ENCODE results near the gene PLBD2.
A peak's percentile ranks its signal among the peaks of the same experiment; 100 is the strongest.

PLBD2 gene

DNA sequence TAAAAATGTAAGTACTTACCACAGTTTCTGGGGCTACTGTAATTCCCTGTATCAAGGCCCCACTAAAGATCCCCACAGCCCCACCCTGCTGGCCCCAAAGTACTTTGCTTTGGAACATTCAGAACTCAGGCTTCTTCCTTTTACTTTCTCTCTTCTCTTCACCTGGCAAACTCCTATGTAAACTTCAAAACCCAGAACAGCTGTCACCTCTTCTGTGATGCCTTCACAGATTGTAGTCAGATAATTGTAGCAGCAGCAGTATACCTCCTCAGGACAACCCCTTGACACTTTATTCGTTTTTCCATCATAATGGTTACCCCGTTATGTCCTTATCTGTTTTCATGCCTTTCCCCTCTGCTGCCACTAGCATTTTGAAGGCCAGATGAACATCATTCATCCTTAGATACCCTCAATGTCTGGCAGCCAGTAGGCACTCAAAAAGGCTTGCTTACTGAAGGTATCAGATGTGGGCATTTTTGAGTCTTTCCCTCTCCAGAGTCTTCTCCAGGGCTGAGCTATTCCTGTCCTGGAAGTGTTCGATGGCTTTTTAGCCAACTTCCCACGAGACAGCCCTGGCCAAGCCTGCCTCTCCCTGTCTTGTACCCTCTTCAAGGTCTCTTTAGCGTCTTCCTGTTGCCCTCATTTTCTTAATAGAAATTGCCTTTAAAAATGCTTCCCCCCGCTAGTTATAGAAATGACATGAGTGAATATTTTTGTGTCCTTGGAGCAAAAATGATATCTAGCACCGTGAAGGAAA lies 7.4 kb downstream of the PLBD2 start:
- Histone ChIP-seq H3K27me3 (ENCODE audit: control insufficient read depth in 3 of 3, insufficient read depth in 3 of 3, low read depth in 1 of 3, low read length in 3 of 3) (no peaks in the 10 kb centered on the region), H3K23ac (ENCODE audit: low read depth, low read length, poor library complexity) (no peak overlapping the region), H4K91ac (ENCODE audit: low read depth, low read length, poor library complexity) (no peak overlapping the region), H3K14ac (ENCODE audit: low read length) (no peak overlapping the region), H2BK15ac (ENCODE audit: low read length) (no peak overlapping the region), H3K36me3 (replicated peaks in 1 of 2; ENCODE audit: control insufficient read depth in 2 of 2, insufficient read depth in 2 of 2, low read length in 2 of 2) (peaks cover 1 to 18% of the 10 kb centered on the region in 2 donors), H2BK120ac (ENCODE audit: low read depth, low read length) (no peak overlapping the region), H2AFZ (ENCODE audit: low read length) (no peak overlapping the region), H2AK5ac (ENCODE audit: low read depth, low read length) (no peak overlapping the region), H2BK12ac (ENCODE audit: low read length) (no peak overlapping the region), H3K4ac (ENCODE audit: low read length) (no peak overlapping the region), H3K9ac (ENCODE audit: low read depth, low read length, poor library complexity) (no peak overlapping the region), H3K4me2 (ENCODE audit: insufficient read depth, low read length, poor library complexity, severe bottlenecking) (no peak overlapping the region), H3K4me3 (ENCODE audit: low read length in 2 of 2) (no peak overlapping the region), H4K8ac (ENCODE audit: low read depth, low read length) (no peak overlapping the region), H3K18ac (ENCODE audit: low read length) (no peak overlapping the region), H3K79me1 (ENCODE audit: low read depth, low read length) (peaks cover 2% of the 10 kb centered on the region), H2BK5ac (ENCODE audit: low read length) (no peak overlapping the region), H3K9me3 (replicated peaks in 1 of 2; ENCODE audit: control insufficient read depth in 2 of 2, insufficient read depth in 1 of 2, low read depth in 1 of 2, low read length in 2 of 2) (no peaks in the 10 kb centered on the region), H3K27ac (replicated peaks; ENCODE audit: low read length) (no peak overlapping the region), H3K4me1 (ENCODE audit: control insufficient read depth in 2 of 2, insufficient read depth in 1 of 2, low read depth in 1 of 2, low read length in 2 of 2) (no peaks in the 10 kb centered on the region)
- no CpG with 5 or more reads among the region's 7 CpGs for WGBS, 2 donors (ENCODE audit: extremely low coverage in 2 of 2, insufficient read length in 2 of 2, insufficient replicate concordance in 1 of 2)
- DNase-seq (ENCODE audit: low spot score), result no peak

DNA sequence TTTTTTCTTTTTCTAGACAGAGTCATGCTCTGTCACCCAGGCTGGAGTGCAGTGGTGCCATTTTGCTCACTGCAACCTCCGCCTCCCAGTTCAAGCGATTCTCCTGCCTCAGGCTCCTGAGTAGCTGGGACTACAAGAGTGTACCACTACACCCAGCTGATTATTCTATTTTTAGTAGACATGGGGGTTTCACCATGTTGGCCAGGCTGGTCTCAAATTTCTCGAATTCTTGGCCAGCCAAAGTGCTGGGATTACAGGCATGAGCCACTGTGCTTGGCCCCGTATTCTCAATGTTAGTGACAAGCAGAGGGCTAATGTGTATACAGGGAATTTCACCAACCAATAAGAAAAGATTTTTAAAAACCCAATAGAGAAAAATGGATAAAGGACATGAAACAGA lies 8.4 kb downstream of the PLBD2 start:
- DNase-seq (ENCODE audit: low spot score), result no peak
- Histone ChIP-seq H3K27me3 (ENCODE audit: control insufficient read depth in 3 of 3, insufficient read depth in 3 of 3, low read depth in 1 of 3, low read length in 3 of 3) (no peaks in the 10 kb centered on the region), H3K79me1 (ENCODE audit: low read depth, low read length) (peaks cover under 1% of the 10 kb centered on the region), H3K4me3 (ENCODE audit: low read length in 2 of 2) (no peak overlapping the region), H3K4me1 (ENCODE audit: control insufficient read depth in 2 of 2, insufficient read depth in 1 of 2, low read depth in 1 of 2, low read length in 2 of 2) (no peaks in the 10 kb centered on the region), H3K9ac (ENCODE audit: low read depth, low read length, poor library complexity) (no peak overlapping the region), H3K4ac (ENCODE audit: low read length) (no peak overlapping the region), H3K9me3 (replicated peaks in 1 of 2; ENCODE audit: control insufficient read depth in 2 of 2, insufficient read depth in 1 of 2, low read depth in 1 of 2, low read length in 2 of 2) (no peaks in the 10 kb centered on the region), H3K23ac (ENCODE audit: low read depth, low read length, poor library complexity) (no peak overlapping the region), H4K91ac (ENCODE audit: low read depth, low read length, poor library complexity) (no peak overlapping the region), H2AK5ac (ENCODE audit: low read depth, low read length) (no peak overlapping the region), H2AFZ (ENCODE audit: low read length) (no peak overlapping the region), H2BK15ac (ENCODE audit: low read length) (no peak overlapping the region), H2BK5ac (ENCODE audit: low read length) (no peak overlapping the region), H3K36me3 (replicated peaks in 1 of 2; ENCODE audit: control insufficient read depth in 2 of 2, insufficient read depth in 2 of 2, low read length in 2 of 2) (peaks cover 3 to 23% of the 10 kb centered on the region in 2 donors), H2BK12ac (ENCODE audit: low read length) (no peak overlapping the region), H2BK120ac (ENCODE audit: low read depth, low read length) (no peak overlapping the region), H3K18ac (ENCODE audit: low read length) (no peak overlapping the region), H4K8ac (ENCODE audit: low read depth, low read length) (no peak overlapping the region), H3K4me2 (ENCODE audit: insufficient read depth, low read length, poor library complexity, severe bottlenecking) (no peak overlapping the region), H3K14ac (ENCODE audit: low read length) (no peak overlapping the region), H3K27ac (replicated peaks; ENCODE audit: low read length) (no peak overlapping the region)
- WGBS, 2 donors (ENCODE audit: extremely low coverage in 2 of 2, insufficient read length in 2 of 2, insufficient replicate concordance in 1 of 2), result no CpG with 5 or more reads among the region's 4 CpGs

DNA sequence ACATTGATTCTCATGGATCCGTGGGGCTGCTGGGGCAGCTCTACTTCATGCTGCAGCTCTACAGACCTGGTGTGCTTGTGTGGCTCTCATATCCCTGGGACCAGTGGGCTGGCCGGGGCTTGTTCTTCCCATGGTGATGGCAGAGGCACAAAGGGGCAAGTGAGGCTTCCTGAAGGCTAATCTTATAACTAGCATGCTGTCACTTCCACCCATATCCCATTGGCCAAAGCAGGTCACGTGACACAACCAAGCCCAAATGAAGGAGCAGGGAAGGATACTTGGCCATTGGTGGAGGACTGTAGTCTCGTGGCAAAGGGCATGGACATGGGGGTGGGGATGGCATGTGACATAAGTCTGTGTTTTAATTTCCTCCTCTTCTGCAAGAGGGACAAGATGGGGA lies 9.9 kb downstream of the PLBD2 start:
- Histone ChIP-seq H3K4ac (ENCODE audit: low read length) (no peak overlapping the region), H2BK12ac (ENCODE audit: low read length) (no peak overlapping the region), H3K27me3 (ENCODE audit: control insufficient read depth in 3 of 3, insufficient read depth in 3 of 3, low read depth in 1 of 3, low read length in 3 of 3) (no peaks in the 10 kb centered on the region), H2AFZ (ENCODE audit: low read length) (no peak overlapping the region), H2BK120ac (ENCODE audit: low read depth, low read length) (no peak overlapping the region), H4K91ac (ENCODE audit: low read depth, low read length, poor library complexity) (no peak overlapping the region), H3K4me1 (ENCODE audit: control insufficient read depth in 2 of 2, insufficient read depth in 1 of 2, low read depth in 1 of 2, low read length in 2 of 2) (no peaks in the 10 kb centered on the region), H3K18ac (ENCODE audit: low read length) (no peak overlapping the region), H2BK5ac (ENCODE audit: low read length) (no peak overlapping the region), H2AK5ac (ENCODE audit: low read depth, low read length) (no peak overlapping the region), H3K79me1 (ENCODE audit: low read depth, low read length) (peaks cover 3% of the 10 kb centered on the region), H3K9ac (ENCODE audit: low read depth, low read length, poor library complexity) (no peak overlapping the region), H3K36me3 (replicated peaks in 1 of 2; ENCODE audit: control insufficient read depth in 2 of 2, insufficient read depth in 2 of 2, low read length in 2 of 2) (peaks cover 5 to 31% of the 10 kb centered on the region in 2 donors), H3K4me2 (ENCODE audit: insufficient read depth, low read length, poor library complexity, severe bottlenecking) (no peak overlapping the region), H3K14ac (ENCODE audit: low read length) (no peak overlapping the region), H4K8ac (ENCODE audit: low read depth, low read length) (no peak overlapping the region), H3K27ac (replicated peaks; ENCODE audit: low read length) (no peak overlapping the region), H3K9me3 (replicated peaks in 1 of 2; ENCODE audit: control insufficient read depth in 2 of 2, insufficient read depth in 1 of 2, low read depth in 1 of 2, low read length in 2 of 2) (no peaks in the 10 kb centered on the region), H2BK15ac (ENCODE audit: low read length) (no peak overlapping the region), H3K4me3 (ENCODE audit: low read length in 2 of 2) (peak overlapping the region in 1 of 2 donors; percentile 66), H3K23ac (ENCODE audit: low read depth, low read length, poor library complexity) (no peak overlapping the region)
- WGBS, 2 donors (ENCODE audit: extremely low coverage in 2 of 2, insufficient read length in 2 of 2, insufficient replicate concordance in 1 of 2), result no CpG with 5 or more reads among the region's 4 CpGs
- no peak for DNase-seq (ENCODE audit: low spot score)

DNA sequence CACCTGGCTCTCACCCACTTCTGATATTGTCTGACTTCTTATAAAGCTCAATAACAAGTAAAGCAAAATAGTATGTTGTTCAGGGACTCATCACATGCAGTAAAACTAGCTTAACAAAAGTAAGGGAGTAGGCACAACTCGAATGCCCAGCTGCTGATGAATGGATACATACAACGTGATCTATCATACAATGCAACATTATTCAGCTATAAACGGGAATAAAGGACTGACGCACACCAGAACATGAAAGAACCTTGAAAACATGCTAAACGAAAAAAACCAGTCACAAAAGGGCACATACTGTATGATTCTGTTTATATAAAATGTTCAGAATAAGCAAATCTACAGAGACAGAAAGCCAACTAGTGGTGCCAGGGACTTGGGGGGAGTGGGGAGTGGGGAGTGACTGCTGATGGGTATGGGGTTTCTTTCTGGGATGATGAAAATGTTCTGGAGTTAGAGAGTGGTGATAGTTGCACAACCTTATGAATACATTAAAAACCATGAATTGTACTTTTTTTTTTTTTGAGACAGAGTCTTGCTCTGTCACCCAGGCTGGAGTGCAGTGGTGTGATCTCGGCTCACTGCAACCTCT lies 11.1 kb downstream of the PLBD2 start:
- Histone ChIP-seq H3K79me1 (ENCODE audit: low read depth, low read length) (peaks cover 3% of the 10 kb centered on the region), H2BK120ac (ENCODE audit: low read depth, low read length) (no peak overlapping the region), H3K4me2 (ENCODE audit: insufficient read depth, low read length, poor library complexity, severe bottlenecking) (no peak overlapping the region), H2BK12ac (ENCODE audit: low read length) (no peak overlapping the region), H3K9me3 (replicated peaks in 1 of 2; ENCODE audit: control insufficient read depth in 2 of 2, insufficient read depth in 1 of 2, low read depth in 1 of 2, low read length in 2 of 2) (peaks cover 0 to 2% of the 10 kb centered on the region in 2 donors), H3K4ac (ENCODE audit: low read length) (no peak overlapping the region), H3K9ac (ENCODE audit: low read depth, low read length, poor library complexity) (no peak overlapping the region), H2BK5ac (ENCODE audit: low read length) (no peak overlapping the region), H3K4me1 (ENCODE audit: control insufficient read depth in 2 of 2, insufficient read depth in 1 of 2, low read depth in 1 of 2, low read length in 2 of 2) (no peaks in the 10 kb centered on the region), H3K27me3 (ENCODE audit: control insufficient read depth in 3 of 3, insufficient read depth in 3 of 3, low read depth in 1 of 3, low read length in 3 of 3) (no peaks in the 10 kb centered on the region), H3K18ac (ENCODE audit: low read length) (no peak overlapping the region), H4K91ac (ENCODE audit: low read depth, low read length, poor library complexity) (no peak overlapping the region), H3K4me3 (ENCODE audit: low read length in 2 of 2) (no peak overlapping the region), H3K14ac (ENCODE audit: low read length) (no peak overlapping the region), H3K23ac (ENCODE audit: low read depth, low read length, poor library complexity) (no peak overlapping the region), H4K8ac (ENCODE audit: low read depth, low read length) (no peak overlapping the region), H2AK5ac (ENCODE audit: low read depth, low read length) (no peak overlapping the region), H3K36me3 (replicated peaks in 1 of 2; ENCODE audit: control insufficient read depth in 2 of 2, insufficient read depth in 2 of 2, low read length in 2 of 2) (peaks cover 7 to 41% of the 10 kb centered on the region in 2 donors), H2AFZ (ENCODE audit: low read length) (no peak overlapping the region), H2BK15ac (ENCODE audit: low read length) (no peak overlapping the region), H3K27ac (replicated peaks; ENCODE audit: low read length) (no peak overlapping the region)
- no peak for DNase-seq (ENCODE audit: low spot score)
- WGBS, 2 donors (ENCODE audit: extremely low coverage in 2 of 2, insufficient read length in 2 of 2, insufficient replicate concordance in 1 of 2), result no CpG with 5 or more reads among the region's 6 CpGs

All from neuronal stem cell (in vitro differentiated cells).